ENCODE data around the gene DNAI7.

DNAI7 gene

GRCh38 chr12:25195056-25195971 is at the start of gene DNAI7, which contains the start of gene ETFRF1:
TSS of gene DNAI7 (minus strand) at chr12:25195160. CDS start at chr12:25195078, 82 bp downstream.
TSS of gene ETFRF1 (plus strand) at chr12:25195237. CDS start at chr12:25203957, 8,720 bp downstream.
- DNase-seq (ENCODE audit: low read depth in 2 of 2) = peak; percentile 91 to 95

GRCh38 chr12:25243680-25243990 is 48.7 kb upstream of the DNAI7 start:
- no peak for DNase-seq (ENCODE audit: low read depth in 2 of 2)

GRCh38 chr12:25242981-25243679 is 48.2 kb upstream of the DNAI7 start:
- DNase-seq (ENCODE audit: low read depth in 2 of 2) = no peak

- DNase-seq (ENCODE audit: low read depth in 2 of 2) = no peak
Measured at GRCh38 chr12:25241167-25242020, 46.4 kb upstream of the DNAI7 start.

GRCh38 chr12:25236626-25237025 is 41.7 kb upstream of the DNAI7 start:
- no peak for DNase-seq (ENCODE audit: low read depth in 2 of 2)

GRCh38 chr12:25236190-25236589 is 41.2 kb upstream of the DNAI7 start:
- DNase-seq (ENCODE audit: low read depth in 2 of 2) = no peak

- no peak for DNase-seq (ENCODE audit: low read depth in 2 of 2)
Measured at GRCh38 chr12:25213338-25213737, 18.4 kb upstream of the DNAI7 start.

- DNase-seq (ENCODE audit: low read depth in 2 of 2) = no peak
Measured at GRCh38 chr12:25208554-25208953, 13.6 kb upstream of the DNAI7 start.

- no peak for DNase-seq (ENCODE audit: low read depth in 2 of 2)
Measured at GRCh38 chr12:25207846-25208245, 12.9 kb upstream of the DNAI7 start.

GRCh38 chr12:25207411-25207810 is 12.5 kb upstream of the DNAI7 start:
- no peak for DNase-seq (ENCODE audit: low read depth in 2 of 2)

- DNase-seq (ENCODE audit: low read depth in 2 of 2) = no peak
Measured at GRCh38 chr12:25202137-25202536, 7.2 kb upstream of the DNAI7 start.

GRCh38 chr12:25200703-25201102 is 5.7 kb upstream of the DNAI7 start:
- DNase-seq (ENCODE audit: low read depth in 2 of 2) = no peak

GRCh38 chr12:25197608-25198007 is 2.6 kb upstream of the DNAI7 start:
- DNase-seq (ENCODE audit: low read depth in 2 of 2) = no peak

GRCh38 chr12:25194722-25195055 is 271 bp downstream of the DNAI7 start:
- DNase-seq (ENCODE audit: low read depth in 2 of 2) = no peak

GRCh38 chr12:25194214-25194613 is 746 bp downstream of the DNAI7 start:
- no peak for DNase-seq (ENCODE audit: low read depth in 2 of 2)

GRCh38 chr12:25190793-25191192 is 4.2 kb downstream of the DNAI7 start:
- DNase-seq (ENCODE audit: low read depth in 2 of 2) = no peak

- no peak for DNase-seq (ENCODE audit: low read depth in 2 of 2)
Measured at GRCh38 chr12:25189656-25190055, 5.3 kb downstream of the DNAI7 start.

- DNase-seq (ENCODE audit: low read depth in 2 of 2) = no peak
Measured at GRCh38 chr12:25187781-25188180, 7.2 kb downstream of the DNAI7 start.

- no peak for DNase-seq (ENCODE audit: low read depth in 2 of 2)
Measured at GRCh38 chr12:25186788-25187402, 8.1 kb downstream of the DNAI7 start.

- DNase-seq (ENCODE audit: low read depth in 2 of 2) = no peak
Measured at GRCh38 chr12:25186038-25186787, 8.7 kb downstream of the DNAI7 start.

- no peak for DNase-seq (ENCODE audit: low read depth in 2 of 2)
Measured at GRCh38 chr12:25184132-25184531, 10.8 kb downstream of the DNAI7 start.
